GM19035 (cell line): ENCODE results near the gene RNF19B.

Experiments
- ATAC-seq: cut with Tn5 transposase; IDR thresholded peaks from one replicate; pipeline ENCODE4 v1.9.1; 2021; ENCODE audit not compliant: unreplicated experiment

Gene RNF19B

GRCh38 chr1:32902535-32902920 is 62.1 kb downstream of the RNF19B start:
- no peak for ATAC-seq

DNA sequence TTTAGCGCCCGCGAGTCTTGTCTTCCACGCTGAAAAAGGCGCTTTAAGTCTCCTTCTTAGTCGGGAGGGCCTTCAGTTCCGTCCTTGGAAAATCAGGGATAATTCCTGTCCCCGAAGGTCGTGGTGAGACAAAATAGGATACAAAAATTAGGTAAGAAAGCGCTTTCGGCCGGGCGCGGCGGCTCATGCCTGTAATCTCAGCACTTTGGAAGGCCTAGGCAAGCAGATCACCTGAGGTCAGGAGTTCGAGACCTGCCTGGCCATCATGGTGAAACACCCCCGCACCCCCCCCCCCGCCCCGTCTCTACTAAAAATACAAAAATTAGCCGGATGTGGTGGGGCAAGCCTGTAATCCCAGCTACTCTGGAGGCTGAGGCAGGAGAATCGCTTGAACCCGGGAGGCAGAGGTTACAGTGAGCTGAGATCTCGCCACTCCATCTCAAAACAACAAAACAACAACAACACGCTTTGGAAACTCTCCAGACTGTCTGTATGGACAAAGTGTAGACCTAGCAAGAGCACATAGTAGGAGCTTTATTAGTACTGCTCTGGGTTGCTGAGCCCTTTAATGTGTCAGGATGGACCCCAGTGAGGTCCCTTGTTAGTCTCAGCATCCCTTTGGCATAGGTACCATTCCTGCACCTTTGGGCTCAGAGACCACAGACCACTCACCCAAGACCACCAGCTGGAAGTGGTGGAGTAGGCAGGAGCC is 62.6 kb downstream of the RNF19B start:
- no peak for ATAC-seq

- no peak for ATAC-seq
Observed at GRCh38 chr1:32900956-32901822, 63.4 kb downstream of the RNF19B start, which contains the start of gene TMEM54. TMEM54 (minus strand) TSS chr1:32901389; CDS start chr1:32901238, 151 bp downstream.

GRCh38 chr1:32900371-32900955 is 64.1 kb downstream of the RNF19B start:
- no peak for ATAC-seq

- no peak for ATAC-seq
Observed at GRCh38 chr1:32899586-32900296, 64.9 kb downstream of the RNF19B start.

DNA sequence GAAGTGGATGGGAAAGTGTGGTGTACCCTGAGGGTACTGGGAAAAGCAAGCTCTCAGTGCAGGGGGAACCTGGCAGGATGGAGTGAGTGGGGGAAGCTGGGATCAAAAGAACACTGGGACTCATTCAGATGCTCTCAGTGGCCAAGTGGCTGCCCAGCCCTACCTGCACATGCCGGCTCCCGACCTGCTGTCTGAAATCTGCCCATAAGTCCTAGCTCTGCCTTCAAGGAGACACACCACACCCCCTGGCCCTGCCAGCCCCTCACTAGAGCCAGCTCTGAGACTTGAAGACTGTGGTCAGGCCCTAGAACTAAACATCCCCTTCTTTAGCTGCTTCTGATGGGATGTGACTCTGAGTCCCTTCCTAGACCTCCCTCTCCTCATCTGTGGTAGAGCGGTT is 65.7 kb downstream of the RNF19B start:
- no peak for ATAC-seq

DNA sequence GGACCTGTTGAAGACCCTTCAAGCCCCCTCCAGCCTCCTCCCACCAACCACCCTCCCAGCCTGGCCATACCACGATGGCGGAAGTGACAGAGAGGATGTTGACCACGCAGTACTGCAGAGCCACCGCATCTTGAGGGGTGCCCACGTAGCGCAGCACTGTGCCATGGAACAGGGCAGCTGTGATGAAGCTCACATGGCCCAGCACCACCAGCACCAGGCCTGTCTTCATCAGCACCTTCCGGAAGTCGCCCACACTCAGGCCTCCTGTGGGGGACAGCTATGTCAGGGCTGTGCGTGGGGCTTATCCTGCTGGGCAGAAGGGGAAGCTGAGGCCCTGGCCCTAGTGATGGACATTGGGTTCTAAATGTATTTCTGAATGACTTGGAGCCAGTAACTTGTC is 66.6 kb downstream of the RNF19B start:
- no peak for ATAC-seq

GRCh38 chr1:32897082-32898049 is 67.2 kb downstream of the RNF19B start:
- ATAC-seq, result no peak

DNA sequence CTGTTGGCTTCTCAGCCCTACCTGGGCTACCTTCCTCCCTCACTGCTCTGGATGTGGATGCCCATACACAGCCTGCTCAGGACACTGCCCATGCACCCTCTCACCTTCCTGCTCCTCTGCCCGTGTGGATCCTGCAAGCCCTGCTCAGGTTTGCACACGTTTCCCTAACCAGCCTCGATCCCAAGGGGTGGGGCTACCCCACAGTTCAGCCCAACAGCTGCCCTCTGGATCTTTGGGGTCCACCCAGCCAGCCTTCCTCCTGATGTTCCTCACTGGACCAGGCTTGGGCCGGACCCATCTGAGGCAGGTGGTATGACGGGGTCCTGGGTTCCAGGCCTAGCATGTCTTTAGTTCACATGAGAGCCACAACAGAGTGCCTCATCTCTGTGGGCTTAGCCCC is 68.2 kb downstream of the RNF19B start:
- ATAC-seq, result no peak

DNA sequence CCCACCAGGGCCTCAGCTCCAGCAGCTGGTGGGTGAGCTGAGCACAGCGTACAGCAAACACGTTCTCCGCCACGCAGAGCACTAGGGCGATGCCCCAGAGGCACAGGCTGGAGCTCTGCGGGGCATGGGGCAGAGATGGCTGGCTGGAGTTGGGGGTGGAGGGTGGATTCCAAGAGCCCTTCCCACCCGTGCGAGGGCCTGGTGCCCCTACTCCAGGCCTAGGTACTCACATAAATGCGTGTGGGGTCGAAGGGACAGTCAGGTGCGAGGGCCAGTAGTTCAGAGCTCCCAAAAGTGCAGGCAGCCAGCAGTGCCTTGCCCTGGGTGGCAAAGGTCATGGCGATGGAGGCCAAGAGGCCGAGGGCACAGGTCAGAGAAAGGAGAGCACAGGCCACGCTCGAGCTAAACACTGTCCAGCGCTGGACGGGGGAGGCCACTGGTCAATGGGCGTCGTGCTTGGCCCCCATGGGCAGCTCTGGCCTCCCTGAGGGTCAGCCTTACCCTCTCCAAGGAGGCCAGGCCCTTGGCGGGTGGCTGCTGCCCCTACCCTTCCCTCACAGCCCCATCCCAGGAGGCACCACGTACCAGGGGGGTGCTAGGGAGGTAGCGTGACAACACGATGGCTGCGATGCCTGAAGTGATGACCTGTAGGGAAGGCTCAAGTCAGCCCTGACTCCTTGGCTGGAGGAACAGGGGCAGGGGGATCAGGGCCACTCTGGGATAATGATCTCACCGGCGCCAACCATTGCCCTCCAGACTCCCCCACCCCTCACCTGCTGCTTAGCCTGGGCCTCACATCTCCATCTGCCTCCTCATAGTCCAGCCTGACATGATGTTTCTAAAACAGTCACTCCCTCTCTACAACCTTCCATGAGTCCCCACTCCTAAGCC is 69.0 kb downstream of the RNF19B start:
- no peak for ATAC-seq

GRCh38 chr1:32894681-32895080 is 69.9 kb downstream of the RNF19B start:
- ATAC-seq, result no peak

DNA sequence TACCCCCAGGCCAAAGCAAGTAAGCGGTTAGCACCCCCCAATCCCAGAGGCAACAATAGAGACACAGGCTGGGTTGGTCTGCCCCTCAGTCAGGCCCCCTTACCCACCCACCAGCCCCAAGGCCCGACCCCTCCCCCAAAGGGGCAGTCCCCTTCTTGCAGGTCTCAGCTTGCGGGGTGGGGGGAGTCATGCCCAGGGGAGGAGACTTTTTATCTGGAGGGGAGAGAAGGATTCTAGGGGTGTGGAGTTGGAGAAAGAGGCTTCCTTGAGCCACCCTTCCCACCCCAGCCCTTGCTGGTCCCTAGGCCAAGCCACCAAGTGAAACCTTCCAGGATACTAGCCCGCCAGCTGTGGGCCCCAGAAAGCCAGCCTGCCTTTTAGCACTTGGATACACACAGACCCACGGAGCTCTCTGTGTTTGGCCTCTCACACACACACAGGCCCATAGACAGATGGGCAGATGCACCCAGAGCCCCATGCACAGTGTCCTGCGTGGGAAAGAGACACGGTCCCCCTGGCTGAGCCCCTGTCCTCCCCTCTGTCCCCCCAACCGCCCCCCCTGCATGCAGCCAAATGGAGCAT is 70.5 kb downstream of the RNF19B start:
- ATAC-seq, result no peak

GRCh38 chr1:32893198-32894018 is 71.2 kb downstream of the RNF19B start:
- ATAC-seq, result no peak

DNA sequence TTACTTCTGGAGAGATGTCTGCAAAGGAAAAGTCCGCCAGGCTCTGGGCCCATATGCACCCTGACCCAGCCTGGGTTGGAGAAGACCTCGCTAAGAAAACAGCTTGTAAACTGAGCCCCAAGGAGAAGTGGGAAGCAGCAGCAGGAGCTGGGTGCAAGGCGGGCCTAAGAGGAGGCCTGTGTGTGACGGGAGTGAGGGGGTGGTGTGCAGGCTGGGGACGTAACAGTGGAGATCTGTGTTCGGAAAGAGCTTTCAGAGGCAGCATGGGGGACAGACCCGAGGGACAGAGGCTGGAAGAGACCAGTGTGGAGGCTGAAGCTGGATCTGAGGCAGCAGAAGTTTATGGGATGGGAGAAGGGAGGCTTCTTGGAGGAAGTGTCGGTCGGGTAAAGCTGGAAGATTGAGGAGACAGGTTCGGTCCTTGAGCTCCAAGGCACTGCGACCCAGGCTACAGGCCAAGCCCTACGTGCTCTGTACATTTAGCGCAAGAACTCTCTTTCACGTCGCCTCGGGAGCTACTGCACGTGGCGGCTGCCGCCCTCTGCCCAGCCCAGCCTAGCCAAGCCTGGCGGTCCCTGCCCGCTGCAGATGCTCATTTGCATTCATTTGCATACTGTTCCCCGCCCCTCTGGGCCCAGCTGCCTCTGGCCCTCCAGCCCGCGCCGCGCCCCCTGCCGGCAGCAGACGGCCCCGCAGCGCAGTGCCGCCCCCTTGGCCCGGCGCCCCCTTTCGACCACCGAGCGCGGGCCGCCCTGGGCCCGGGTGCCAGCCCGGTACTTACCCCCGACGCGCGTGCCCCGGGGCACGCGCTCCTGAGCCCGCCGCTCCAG is 72.0 kb downstream of the RNF19B start:
- ATAC-seq, result no peak

DNA sequence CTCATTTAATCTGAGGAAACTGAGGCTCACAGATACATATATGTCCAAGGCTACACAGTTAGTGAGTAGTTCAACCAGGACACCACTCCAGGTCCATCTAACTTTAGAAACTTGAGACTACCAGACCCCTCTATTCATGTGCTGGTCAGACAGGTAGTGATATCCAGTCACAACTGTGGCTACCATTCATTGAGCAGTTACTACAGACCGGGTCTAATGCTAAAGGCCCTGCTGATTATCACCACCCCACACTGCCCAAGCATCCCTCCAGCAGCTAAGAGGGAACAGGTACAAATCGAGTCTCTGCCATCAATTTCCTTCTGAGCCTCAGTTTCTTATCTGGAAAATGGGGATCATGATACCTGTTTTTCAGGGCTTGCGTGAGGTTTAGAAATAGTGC is 73.0 kb downstream of the RNF19B start:
- no peak for ATAC-seq

DNA sequence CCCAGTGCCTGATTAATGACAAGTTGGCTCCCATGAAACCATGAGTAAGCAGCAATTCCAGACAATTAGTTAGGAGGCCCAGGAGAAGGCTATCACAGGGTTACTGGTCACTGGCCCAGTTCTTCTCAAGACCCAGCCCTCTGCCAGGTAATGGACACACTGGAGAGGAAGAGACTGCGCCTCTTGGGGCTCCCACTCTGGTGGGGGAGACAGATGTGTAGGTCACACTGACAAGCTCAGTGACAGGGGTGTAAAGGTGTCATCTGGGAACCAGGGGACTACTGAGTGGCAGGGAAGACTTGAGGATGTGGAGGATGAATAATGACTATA is 73.4 kb downstream of the RNF19B start:
- no peak for ATAC-seq
